Neutrophil (primary cell): ENCODE measurements around the gene COL6A2.

Source experiments
- H3K27ac ChIP-seq: fragments of 200-600 bp; sonication (generic); 2 replicates; pipeline ENCODE4 v1.5.1; 2016; ENCODE audit warnings: mild to moderate bottlenecking, moderate library complexity
- H3K27me3 ChIP-seq: fragments of 200-600 bp; sonication (generic); 2 replicates; pipeline ENCODE4 v1.6.0; 2016; ENCODE audit warnings: mild to moderate bottlenecking
- H3K36me3 ChIP-seq: fragments of 200-600 bp; sonication (generic); 2 replicates; pipeline ENCODE4 v1.5.1; 2017
- H3K4me1 ChIP-seq, 2 experiments: fragments of 200-600 bp in 1 of 2; sonication (generic) in 1 of 2; 1 replicate in 1 of 2; 2 replicates in 1 of 2; pipeline versions ENCODE4 v1.5.1 to v1.6.1; 2013 to 2016; ENCODE audit warnings: low read depth in 1 of 2, low read length in 1 of 2, mild to moderate bottlenecking in 1 of 2, moderate library complexity in 1 of 2; ENCODE audit not compliant: control insufficient read depth in 1 of 2, insufficient read depth in 1 of 2
- H3K4me3 ChIP-seq, 2 experiments: fragments of 200-600 bp in 1 of 2; sonication (generic) in 1 of 2; 1 replicate in 1 of 2; 2 replicates in 1 of 2; pipeline ENCODE4 v1.5.1; 2013 to 2016; ENCODE audit warnings: low read depth in 1 of 2, low read length in 1 of 2, mild to moderate bottlenecking in 1 of 2, moderate library complexity in 1 of 2
- H3K9me3 ChIP-seq: fragments of 200-600 bp; sonication (generic); 2 replicates; pipeline ENCODE4 v1.5.1; 2016
- CTCF ChIP-seq: fragments of 200-600 bp; sonication (generic); IDR thresholded peaks from 2 replicates; pipeline ENCODE4 v1.5.1; 2016; ENCODE audit warnings: antibody characterized with exemption

COL6A2 gene

GRCh38 chr21:46065914-46066551, 31.9 kb upstream of the COL6A2 start:
- no peaks in the 10 kb centered on the region for H3K4me1 ChIP-seq

GRCh38 chr21:46066591-46067331, 31.2 kb upstream of the COL6A2 start:
- Histone ChIP-seq H3K4me3 (no peak overlapping the region), H3K27ac (no peak overlapping the region), H3K27me3 (peaks cover 33% of the 10 kb centered on the region), H3K36me3 (no peaks in the 10 kb centered on the region), H3K9me3 (no peaks in the 10 kb centered on the region), H3K4me1 (no peaks in the 10 kb centered on the region)
- TF ChIP-seq CTCF: no peak

More at GRCh38 chr21:46065914-46066551, 31.9 kb upstream of the COL6A2 start:
- no peak overlapping the region for H3K4me3 ChIP-seq
- TF ChIP-seq CTCF: no peak
- peaks cover 33% of the 10 kb centered on the region for H3K27me3 ChIP-seq
- H3K36me3 ChIP-seq: no peaks in the 10 kb centered on the region
- H3K9me3 ChIP-seq: no peaks in the 10 kb centered on the region
- no peak overlapping the region for H3K27ac ChIP-seq

GRCh38 chr21:46067505-46068201, 30.3 kb upstream of the COL6A2 start:
- no peaks in the 10 kb centered on the region for H3K4me1 ChIP-seq
- H3K4me3 ChIP-seq: no peak overlapping the region
- peaks cover 33% of the 10 kb centered on the region for H3K27me3 ChIP-seq
- H3K36me3 ChIP-seq: no peaks in the 10 kb centered on the region
- TF ChIP-seq CTCF: no peak
- H3K9me3 ChIP-seq: no peaks in the 10 kb centered on the region
- no peak overlapping the region for H3K27ac ChIP-seq

GRCh38 chr21:46068516-46069079, 29.3 kb upstream of the COL6A2 start:
- no peak overlapping the region for H3K27ac ChIP-seq
- no peaks in the 10 kb centered on the region for H3K36me3 ChIP-seq
- H3K9me3 ChIP-seq: no peaks in the 10 kb centered on the region
- H3K4me1 ChIP-seq: no peaks in the 10 kb centered on the region
- TF ChIP-seq CTCF: no peak
- H3K4me3 ChIP-seq: no peak overlapping the region
- H3K27me3 ChIP-seq: peaks cover 33% of the 10 kb centered on the region

GRCh38 chr21:46069166-46069565, 28.7 kb upstream of the COL6A2 start:
- peaks cover 34% of the 10 kb centered on the region for H3K27me3 ChIP-seq
- no peaks in the 10 kb centered on the region for H3K9me3 ChIP-seq
- no peak overlapping the region for H3K27ac ChIP-seq
- H3K4me3 ChIP-seq: no peak overlapping the region
- no peaks in the 10 kb centered on the region for H3K4me1 ChIP-seq
- no peaks in the 10 kb centered on the region for H3K36me3 ChIP-seq
- TF ChIP-seq CTCF: no peak
